Mucosa of descending colon (tissue), 3 donors: ENCODE data around the gene C1orf94. TPM values are rescaled to one million over a fixed set of nuclear protein-coding genes. Genes with fewer than 3 reads are reported as not detected.

Source experiments
- ATAC-seq: fragments of 200-7000 bp; cut with Tn5 transposase; one replicate; pipeline ENCODE4 v1.9.1; 2020; ENCODE audit warnings: mild to moderate bottlenecking, moderate library complexity
- DNase-seq, 3 donors: peaks; one replicate each; pipeline ENCODE4 v3.0.0-alpha.2; 2020
- H3K36me3 ChIP-seq: fragments of 200-600 bp; one replicate; pipeline ENCODE4 v1.8.0; 2021; ENCODE audit warnings: low read depth, mild to moderate bottlenecking
- H3K4me1 ChIP-seq: fragments of 200-600 bp; one replicate; pipeline ENCODE4 v1.8.0; 2021; ENCODE audit warnings: low read depth, mild to moderate bottlenecking
- H3K4me3 ChIP-seq: fragments of 200-600 bp; one replicate; pipeline ENCODE4 v1.8.0; 2021; ENCODE audit warnings: mild to moderate bottlenecking
- H3K9me3 ChIP-seq: fragments of 200-600 bp; one replicate; pipeline ENCODE4 v1.8.0; 2021; ENCODE audit warnings: mild to moderate bottlenecking
- intact Hi-C, 2 donors: fragments of 100-400 bp; cut with DNase I in 1 of 2; cut with micrococcal nuclease in 1 of 2; formaldehyde crosslinking; loops; one replicate each; pipeline versions ENCODE4 v1.11.0 to v1.11.1; 2022; cut with DNase I, micrococcal nuclease
- total RNA-seq, 3 donors: library from RNA; stranded (reverse); fragmentation: NEBNext Ultra II Directional in 2 of 3; extraction: Animal tissue kit (Norgen Biotek cat#: 25700) in 2 of 3; gene quantifications; one replicate each; pipeline versions ENCODE4 v1.2.1 to v1.2.4, GENCODE V29; 2021 to 2023
- TF ChIP-seq, protein P1 (sequence below): fragments of 200-600 bp; IDR thresholded peaks from one replicate; pipeline ENCODE4 v1.8.0; 2022; ENCODE audit warnings: antibody characterized with exemption, mild to moderate bottlenecking
- donor health status: DM: no; HTN: no; CAD: no; lungs with moderate emphysema.
- donor health status: DM: no; HTN: no; CAD: no.
- donor health status: DM: no; HTN: yes; CAD: no.

The C1orf94 gene
- total RNA-seq, 3 donors from 2014 or later, result not detected

DNA sequence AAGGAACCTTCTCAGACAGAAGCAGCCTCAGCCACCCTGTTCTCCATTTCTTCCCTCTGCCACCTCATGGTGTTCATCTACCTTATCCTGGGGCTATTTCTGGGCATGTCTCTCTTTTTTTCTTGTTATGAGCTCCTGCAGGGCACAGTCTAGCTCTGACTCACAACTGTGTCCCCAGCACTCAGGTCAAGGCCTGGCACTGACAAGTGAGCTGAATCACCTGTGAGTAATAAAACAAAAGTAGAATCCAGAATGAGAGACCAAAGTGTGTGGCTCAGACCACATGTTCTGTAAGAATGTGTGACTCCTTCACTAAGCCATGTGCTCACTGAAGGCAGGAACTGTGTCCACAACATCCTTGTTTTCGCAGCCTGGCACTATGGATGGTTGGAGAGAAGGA is 23.2 kb downstream of the C1orf94 start:
- no peaks in the 10 kb centered on the region for H3K36me3 ChIP-seq
- TF ChIP-seq, protein P1, sequence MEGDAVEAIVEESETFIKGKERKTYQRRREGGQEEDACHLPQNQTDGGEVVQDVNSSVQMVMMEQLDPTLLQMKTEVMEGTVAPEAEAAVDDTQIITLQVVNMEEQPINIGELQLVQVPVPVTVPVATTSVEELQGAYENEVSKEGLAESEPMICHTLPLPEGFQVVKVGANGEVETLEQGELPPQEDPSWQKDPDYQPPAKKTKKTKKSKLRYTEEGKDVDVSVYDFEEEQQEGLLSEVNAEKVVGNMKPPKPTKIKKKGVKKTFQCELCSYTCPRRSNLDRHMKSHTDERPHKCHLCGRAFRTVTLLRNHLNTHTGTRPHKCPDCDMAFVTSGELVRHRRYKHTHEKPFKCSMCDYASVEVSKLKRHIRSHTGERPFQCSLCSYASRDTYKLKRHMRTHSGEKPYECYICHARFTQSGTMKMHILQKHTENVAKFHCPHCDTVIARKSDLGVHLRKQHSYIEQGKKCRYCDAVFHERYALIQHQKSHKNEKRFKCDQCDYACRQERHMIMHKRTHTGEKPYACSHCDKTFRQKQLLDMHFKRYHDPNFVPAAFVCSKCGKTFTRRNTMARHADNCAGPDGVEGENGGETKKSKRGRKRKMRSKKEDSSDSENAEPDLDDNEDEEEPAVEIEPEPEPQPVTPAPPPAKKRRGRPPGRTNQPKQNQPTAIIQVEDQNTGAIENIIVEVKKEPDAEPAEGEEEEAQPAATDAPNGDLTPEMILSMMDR, result no peak
- intact Hi-C loops, result no loop called here
- no peak overlapping the region for H3K4me3 ChIP-seq
- ATAC-seq (no peak), DNase-seq (no peak)
- no peaks in the 10 kb centered on the region for H3K4me1 ChIP-seq
- no peaks in the 10 kb centered on the region for H3K9me3 ChIP-seq

DNA sequence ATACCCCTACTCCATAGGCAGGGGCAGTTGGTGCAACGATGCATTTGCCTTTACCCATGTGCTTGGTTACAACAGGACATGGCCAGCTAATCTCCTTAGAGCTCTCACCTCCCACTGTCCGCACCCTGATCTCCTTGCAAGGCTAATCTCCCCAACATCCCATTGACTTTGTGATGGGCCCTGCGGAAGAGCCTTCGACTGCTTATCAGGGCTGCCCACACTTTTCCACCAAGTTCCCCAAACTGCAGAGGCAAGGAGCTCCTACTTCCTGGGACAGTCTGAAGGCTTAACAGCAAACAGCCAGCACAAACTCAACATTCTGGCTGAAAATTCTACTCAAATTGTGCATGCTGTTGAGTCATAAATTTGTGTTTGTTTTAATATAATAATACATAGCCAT is 36.0 kb downstream of the C1orf94 start:
- TF ChIP-seq, protein P1, result no peak
- Histone ChIP-seq H3K36me3 (no peaks in the 10 kb centered on the region), H3K4me1 (no peaks in the 10 kb centered on the region), H3K4me3 (no peak overlapping the region), H3K9me3 (no peaks in the 10 kb centered on the region)
- ATAC-seq (no peak), DNase-seq (no peak)
- intact Hi-C loops, result no loop called here

DNA sequence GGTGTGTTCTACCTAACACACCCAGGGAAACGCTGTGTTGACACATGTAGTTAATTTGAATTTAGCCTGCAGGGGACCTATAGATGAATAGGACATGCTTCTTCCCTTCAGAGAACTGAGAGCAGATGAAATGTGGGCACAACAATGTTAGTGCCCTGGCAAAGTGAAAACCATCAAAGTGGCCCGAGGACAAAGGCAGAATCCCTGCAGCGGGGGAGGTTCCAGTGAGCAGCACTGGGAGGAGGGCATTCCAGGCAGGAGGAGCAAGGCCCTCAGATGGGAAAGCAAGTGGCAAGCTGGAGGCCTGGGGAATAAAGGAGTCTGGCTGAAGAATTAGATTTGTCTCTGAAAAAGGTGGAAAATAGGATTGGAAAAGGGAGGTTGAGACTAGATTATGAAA is 37.2 kb downstream of the C1orf94 start:
- no peak for DNase-seq
- intact Hi-C loops, result no loop called here
- Histone ChIP-seq H3K9me3 (no peaks in the 10 kb centered on the region), H3K4me1 (no peaks in the 10 kb centered on the region), H3K36me3 (no peaks in the 10 kb centered on the region), H3K4me3 (no peak overlapping the region)
- TF ChIP-seq, protein P1, result no peak
- ATAC-seq, result no peak

DNA sequence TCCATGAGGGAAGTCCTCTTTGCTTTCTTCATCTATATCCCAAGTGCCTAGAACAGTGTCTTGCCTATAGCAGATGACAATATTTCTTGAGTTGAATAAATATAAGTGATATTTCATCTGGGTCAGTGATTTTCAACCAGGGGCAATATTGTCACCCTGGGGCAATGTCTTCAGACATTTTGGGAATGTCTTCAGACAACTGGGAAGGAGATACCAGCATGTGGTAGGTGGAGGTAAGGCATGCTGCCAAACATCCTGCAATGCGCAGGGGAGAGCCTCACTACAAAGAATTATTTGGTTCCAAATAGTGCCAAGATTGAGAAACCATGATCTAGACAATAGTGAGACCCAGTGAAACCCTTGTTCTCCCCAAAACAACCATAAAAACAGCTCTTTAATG is 54.7 kb downstream of the C1orf94 start:
- no peaks in the 10 kb centered on the region for H3K36me3 ChIP-seq
- H3K9me3 ChIP-seq, result no peaks in the 10 kb centered on the region
- H3K4me3 ChIP-seq, result no peak overlapping the region
- no peaks in the 10 kb centered on the region for H3K4me1 ChIP-seq
- TF ChIP-seq, protein P1, result no peak
- ATAC-seq (no peak), DNase-seq (no peak)
- intact Hi-C loops, result no loop called here

DNA sequence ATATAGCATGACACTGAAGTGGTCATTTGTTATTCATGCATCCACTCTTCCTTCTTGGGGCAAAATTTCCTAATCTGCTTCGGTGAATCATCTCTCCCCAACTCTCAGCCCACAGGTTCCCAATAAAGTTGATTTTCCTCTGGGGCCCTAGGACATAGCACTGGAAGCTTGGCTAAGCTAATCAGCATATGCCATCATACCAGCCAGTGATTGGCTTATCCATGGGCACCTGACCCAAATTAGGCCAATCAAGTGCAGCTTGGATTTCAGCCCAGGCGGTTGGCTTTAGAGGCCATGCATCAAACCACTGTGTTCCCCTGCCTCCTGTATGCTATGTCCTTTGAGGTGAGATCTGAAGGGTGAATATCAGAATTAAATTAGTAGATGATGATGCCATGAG is 58.9 kb downstream of the C1orf94 start:
- Histone ChIP-seq H3K9me3 (no peaks in the 10 kb centered on the region), H3K4me3 (no peak overlapping the region), H3K36me3 (no peaks in the 10 kb centered on the region), H3K4me1 (no peaks in the 10 kb centered on the region)
- ATAC-seq (no peak), DNase-seq (no peak)
- TF ChIP-seq, protein P1, result no peak
- intact Hi-C loops, result no loop called here

DNA sequence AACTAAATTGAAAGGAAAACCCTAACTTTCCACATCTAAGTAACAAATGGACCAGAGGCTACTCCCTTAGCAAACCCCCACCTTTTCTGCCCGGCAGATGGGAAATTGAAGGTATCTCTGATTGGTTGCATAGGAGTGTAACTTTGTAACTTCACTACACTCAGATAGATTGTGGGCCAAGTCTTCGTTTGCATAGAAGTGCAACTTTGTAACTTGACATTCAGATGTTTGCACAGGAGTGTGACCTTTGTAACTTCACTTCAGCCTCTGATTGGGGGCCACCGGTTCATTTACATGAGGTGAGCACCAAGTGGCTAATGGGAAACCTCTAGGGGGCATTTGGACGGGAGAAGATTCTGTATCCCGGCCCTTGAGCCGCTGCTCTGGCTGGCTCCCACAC is 59.4 kb downstream of the C1orf94 start:
- intact Hi-C loops, result no loop called here
- no peak for ATAC-seq
- Histone ChIP-seq H3K4me3 (no peak overlapping the region), H3K36me3 (no peaks in the 10 kb centered on the region), H3K4me1 (no peaks in the 10 kb centered on the region), H3K9me3 (no peaks in the 10 kb centered on the region)
- TF ChIP-seq, protein P1, result no peak
- DNase-seq, result no peak
